IMR-90 (cell line): ENCODE data around the gene CCSER2.

Experiments
- CEBPB ChIP-seq: IDR thresholded peaks from 2 replicates; pipeline ENCODE4 v1.6.1; 2012; ENCODE audit warnings: low read depth, low read length, improper control_type of control experiment
- CHD1 ChIP-seq: IDR thresholded peaks from 2 replicates; pipeline ENCODE4 v1.6.1; 2012; ENCODE audit warnings: low read depth, low read length, improper control_type of control experiment
- CTCF ChIP-seq: conservative IDR thresholded peaks from 2 replicates; pipeline ENCODE4 v1.5.1; 2012; ENCODE audit warnings: mild to moderate bottlenecking, low read depth, low read length, improper control_type of control experiment
- MAFK ChIP-seq: IDR thresholded peaks from 2 replicates; pipeline ENCODE4 v1.6.1; 2012; ENCODE audit warnings: low read depth, low read length, improper control_type of control experiment
- POLR2A ChIP-seq: IDR thresholded peaks from 2 replicates; pipeline ENCODE4 v1.6.1; 2012; ENCODE audit warnings: mild to moderate bottlenecking, low read depth, low read length
- RCOR1 ChIP-seq: IDR thresholded peaks from 2 replicates; pipeline ENCODE4 v1.6.1; 2012; ENCODE audit warnings: mild to moderate bottlenecking, low read length, improper control_type of control experiment; ENCODE audit not compliant: insufficient replicate concordance

- no peak for TF ChIP-seq CTCF
- no peak for TF ChIP-seq RCOR1
- TF ChIP-seq CEBPB, result no peak
- TF ChIP-seq MAFK, result no peak
- TF ChIP-seq POLR2A, result no peak
- no peak for TF ChIP-seq CHD1
These were observed 30.4 kb downstream of the CCSER2 start for GRCh38 chr10:84358743-84359142.
